H9 (cell line): ENCODE results near the gene CCR7. TPM values are rescaled to one million over a fixed set of nuclear protein-coding genes. Genes with fewer than 3 reads are reported as not detected.

Experiments used
- DNase-seq: peaks from one replicate; pipeline ENCODE4 v3.0.0-alpha.2; 2017
- H2AFZ ChIP-seq: one replicate; pipeline ENCODE4 v1.6.1; 2013; ENCODE audit warnings: mild to moderate bottlenecking, low read length, control low read depth, moderate library complexity
- H2AK5ac ChIP-seq: 2 replicates; pipeline ENCODE4 v1.6.1; 2013; ENCODE audit warnings: low read length, control low read depth, mixed read lengths; ENCODE audit not compliant: insufficient read length
- H2BK120ac ChIP-seq: one replicate; pipeline ENCODE4 v1.6.1; 2013; ENCODE audit warnings: low read depth, mild to moderate bottlenecking, low read length, control low read depth, inconsistent platforms; ENCODE audit not compliant: poor library complexity, severe bottlenecking
- H2BK12ac ChIP-seq: 2 replicates; pipeline ENCODE4 v1.6.1; 2013; ENCODE audit warnings: low read length, control low read depth, mixed read lengths, low read depth; ENCODE audit not compliant: insufficient read length
- H2BK15ac ChIP-seq: 2 replicates; pipeline ENCODE4 v1.6.1; 2013; ENCODE audit warnings: low read depth, low read length, control low read depth
- H2BK20ac ChIP-seq: one replicate; pipeline ENCODE4 v1.6.1; 2013; ENCODE audit warnings: low read depth, mild to moderate bottlenecking, low read length, control low read depth, inconsistent platforms; ENCODE audit not compliant: poor library complexity, severe bottlenecking
- H2BK5ac ChIP-seq: 2 replicates; pipeline ENCODE4 v1.6.1; 2013; ENCODE audit warnings: low read length, control low read depth, mixed read lengths; ENCODE audit not compliant: insufficient read length
- H3K14ac ChIP-seq: 2 replicates; pipeline ENCODE4 v1.6.1; 2013; ENCODE audit warnings: low read length, control low read depth; ENCODE audit not compliant: insufficient read depth
- H3K18ac ChIP-seq: 2 replicates; pipeline ENCODE4 v1.6.1; 2013; ENCODE audit warnings: low read depth, mild to moderate bottlenecking, mixed read lengths, low read length, control low read depth; ENCODE audit not compliant: insufficient read length
- H3K23ac ChIP-seq: 2 replicates; pipeline ENCODE4 v1.6.1; 2013; ENCODE audit warnings: low read length, control low read depth, mixed read lengths, low read depth; ENCODE audit not compliant: insufficient read length
- H3K23me2 ChIP-seq: 2 replicates; pipeline ENCODE4 v1.6.1; 2013; ENCODE audit warnings: low read depth, mild to moderate bottlenecking, mixed read lengths, low read length, control low read depth; ENCODE audit not compliant: insufficient read length, poor library complexity, severe bottlenecking
- H3K27ac ChIP-seq: 2 replicates; pipeline ENCODE4 v1.5.1; 2013; ENCODE audit warnings: low read length, control low read depth, mixed read lengths, low read depth; ENCODE audit not compliant: insufficient read length
- H3K27me3 ChIP-seq: 2 replicates; pipeline ENCODE4 v1.6.1; 2013; ENCODE audit warnings: low read length, control low read depth, inconsistent platforms; ENCODE audit not compliant: insufficient read depth
- H3K4ac ChIP-seq: 2 replicates; pipeline ENCODE4 v1.6.1; 2013; ENCODE audit warnings: low read depth, mild to moderate bottlenecking, control low read depth, inconsistent platforms, low read length, moderate library complexity
- H3K4me1 ChIP-seq: 2 replicates; pipeline ENCODE4 v1.6.1; 2013; ENCODE audit warnings: low read length, control low read depth, inconsistent platforms; ENCODE audit not compliant: insufficient read depth
- H3K4me2 ChIP-seq: 2 replicates; pipeline ENCODE4 v1.6.1; 2013; ENCODE audit warnings: low read length, control low read depth, mixed read lengths; ENCODE audit not compliant: insufficient read length, insufficient read depth
- H3K56ac ChIP-seq: 2 replicates; pipeline ENCODE4 v1.6.1; 2013; ENCODE audit warnings: low read depth, mild to moderate bottlenecking, mixed read lengths, low read length, control low read depth; ENCODE audit not compliant: insufficient read length
- H3K79me1 ChIP-seq: 2 replicates; pipeline ENCODE4 v1.6.1; 2013; ENCODE audit warnings: low read depth, mild to moderate bottlenecking, moderate library complexity, low read length, control low read depth, inconsistent platforms; ENCODE audit not compliant: insufficient read depth, poor library complexity, severe bottlenecking
- H3K79me2 ChIP-seq: 2 replicates; pipeline ENCODE4 v1.6.1; 2013; ENCODE audit warnings: low read length, control low read depth, inconsistent platforms; ENCODE audit not compliant: insufficient read depth
- H3K9ac ChIP-seq: 2 replicates; pipeline ENCODE4 v1.6.1; 2013; ENCODE audit warnings: low read length, control low read depth, mixed read lengths; ENCODE audit not compliant: insufficient read length; ENCODE audit errors: extremely low read depth
- H3K9me3 ChIP-seq: one replicate; pipeline ENCODE4 v1.6.1; 2013; ENCODE audit warnings: low read depth, low read length, inconsistent platforms; ENCODE audit not compliant: control insufficient read depth
- H3T11ph ChIP-seq: one replicate; pipeline ENCODE4 v1.6.1; 2013; ENCODE audit warnings: mild to moderate bottlenecking, low read length, control low read depth, inconsistent platforms
- H4K20me1 ChIP-seq: one replicate; pipeline ENCODE4 v1.6.1; 2013; ENCODE audit not compliant: control insufficient read depth, insufficient read length, insufficient read depth
- H4K5ac ChIP-seq: 2 replicates; pipeline ENCODE4 v1.6.1; 2013; ENCODE audit warnings: low read depth, mild to moderate bottlenecking, mixed read lengths, low read length, control low read depth; ENCODE audit not compliant: insufficient read length
- H4K8ac ChIP-seq: replicated peaks from 2 replicates; pipeline ENCODE4 v1.6.1; 2013; ENCODE audit warnings: low read length, control low read depth, mixed read lengths, low read depth; ENCODE audit not compliant: insufficient read length
- H4K91ac ChIP-seq: 2 replicates; pipeline ENCODE4 v1.6.1; 2013; ENCODE audit warnings: low read depth, mild to moderate bottlenecking, moderate library complexity, mixed read lengths, low read length, control low read depth; ENCODE audit not compliant: insufficient read length
- H3K27ac Mint-ChIP-seq, 3 experiments: 2 replicates in 2 of 3; 3 replicates in 1 of 3; pipeline ENCODE4 v1.8.0; 2020 to 2021; ENCODE audit warnings: mixed read lengths in 3 of 3, mild to moderate bottlenecking in 1 of 3, moderate library complexity in 1 of 3
- H3K27me3 Mint-ChIP-seq: 2 replicates; pipeline ENCODE4 v1.8.0; 2021; ENCODE audit warnings: low read depth, mild to moderate bottlenecking, moderate library complexity, mixed read lengths
- H3K36me3 Mint-ChIP-seq, 3 experiments: 2 replicates in 2 of 3; 3 replicates in 1 of 3; pipeline ENCODE4 v1.8.0; 2020 to 2021; ENCODE audit warnings: low read depth in 3 of 3, mixed read lengths in 3 of 3; ENCODE audit not compliant: insufficient read depth in 1 of 3
- H3K4me1 Mint-ChIP-seq, 2 experiments: 2 replicates each; pipeline ENCODE4 v1.8.0; 2020; ENCODE audit warnings: mixed read lengths in 2 of 2
- H3K4me3 Mint-ChIP-seq, 2 experiments: 2 replicates in 1 of 2; 3 replicates in 1 of 2; pipeline ENCODE4 v1.8.0; 2020 to 2021; ENCODE audit warnings: mild to moderate bottlenecking in 2 of 2, mixed read lengths in 2 of 2, moderate library complexity in 1 of 2
- H3K9me3 Mint-ChIP-seq, 2 experiments: 2 replicates in 1 of 2; 3 replicates in 1 of 2; pipeline ENCODE4 v1.8.0; 2020; ENCODE audit warnings: mild to moderate bottlenecking in 2 of 2, mixed read lengths in 2 of 2, moderate library complexity in 1 of 2
- WGBS: extraction: QIAGEN DNeasy Blood & Tissue Kit; methylation state at CpG from one replicate; pipeline ENCODE4 v1.1.7; 2013; ENCODE audit warnings: missing lambda C conversion rate, low lambda C conversion rate, mixed read lengths; ENCODE audit not compliant: insufficient read length; ENCODE audit errors: extremely low coverage; 5-methylcytosine and 5-hydroxymethylcytosine counted together
- total RNA-seq: library from RNA; stranded (reverse); gene quantifications from 2 replicates; pipeline ENCODE4 v1.2.1, GENCODE V29; 2021
- TF ChIP-seq, protein P1 (sequence below): fragments of 200-600 bp; sonication (generic); conservative IDR thresholded peaks from 3 replicates; pipeline ENCODE4 v1.8.0; 2021; ENCODE audit warnings: antibody characterized with exemption, mild to moderate bottlenecking

CCR7 gene
- total RNA-seq, 1 experiment from 2014 or later, result 0.31 TPM

DNA sequence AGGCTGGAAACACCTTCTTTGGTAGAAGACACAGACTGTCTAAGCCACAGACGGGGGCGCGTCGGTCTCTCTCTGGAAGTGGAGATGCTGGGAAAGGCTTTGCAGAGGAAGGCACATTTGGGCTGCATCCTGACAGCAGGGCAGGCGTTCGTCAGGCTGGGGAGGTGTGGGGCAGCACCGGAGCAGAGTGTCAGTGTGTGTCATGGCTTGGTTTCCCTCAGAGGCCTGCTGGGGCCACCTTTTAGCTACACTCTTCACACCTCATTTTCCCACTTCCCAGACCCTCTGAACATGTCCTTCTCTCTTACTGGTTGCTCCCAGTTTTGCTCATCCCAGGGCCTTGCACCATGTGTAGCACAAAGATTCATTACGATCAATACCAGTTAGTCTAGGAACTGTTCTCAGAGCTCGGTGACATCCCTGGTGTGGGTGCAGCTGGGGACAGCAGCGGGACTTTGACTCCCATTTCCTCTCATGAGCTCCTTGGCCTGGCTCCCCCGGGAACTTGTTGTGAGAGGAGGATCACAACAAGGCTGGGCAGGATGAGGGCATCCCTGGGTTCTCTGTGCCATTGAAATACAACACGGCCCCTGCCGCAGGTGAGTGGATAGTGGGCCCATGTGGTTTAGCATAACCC, 49.3 kb upstream of the CCR7 start:
- H3K4me1 Mint-ChIP-seq, result peaks cover 6 to 9% of the 10 kb centered on the region in 2 experiments
- Histone ChIP-seq H3K9me3 (no peaks in the 10 kb centered on the region), H3K18ac (peak overlapping the region; percentile 37), H3K79me1 (no peaks in the 10 kb centered on the region), H4K5ac (no peak overlapping the region), H3K4me2 (no peak overlapping the region), H3K79me2 (no peaks in the 10 kb centered on the region), H4K20me1 (no peaks in the 10 kb centered on the region), H2BK5ac (no peak overlapping the region), H3K9ac (no peak overlapping the region), H3K56ac (no peak overlapping the region), H2BK12ac (no peak overlapping the region), H4K8ac (no peak overlapping the region), H2BK15ac (no peak overlapping the region), H2BK20ac (no peak overlapping the region), H3K27me3 (no peaks in the 10 kb centered on the region), H2AK5ac (no peak overlapping the region), H3K14ac (no peak overlapping the region), H3K4ac (no peak overlapping the region), H3K27ac (no peak overlapping the region), H2AFZ (no peak overlapping the region), H3K23me2 (no peaks in the 10 kb centered on the region), H4K91ac (no peak overlapping the region), H2BK120ac (no peak overlapping the region), H3T11ph (no peak overlapping the region), H3K4me1 (no peaks in the 10 kb centered on the region), H3K23ac (no peak overlapping the region)
- no peaks in the 10 kb centered on the region for H3K9me3 Mint-ChIP-seq
- no CpG with 5 or more reads among the region's 13 CpGs for WGBS
- TF ChIP-seq, protein P1, sequence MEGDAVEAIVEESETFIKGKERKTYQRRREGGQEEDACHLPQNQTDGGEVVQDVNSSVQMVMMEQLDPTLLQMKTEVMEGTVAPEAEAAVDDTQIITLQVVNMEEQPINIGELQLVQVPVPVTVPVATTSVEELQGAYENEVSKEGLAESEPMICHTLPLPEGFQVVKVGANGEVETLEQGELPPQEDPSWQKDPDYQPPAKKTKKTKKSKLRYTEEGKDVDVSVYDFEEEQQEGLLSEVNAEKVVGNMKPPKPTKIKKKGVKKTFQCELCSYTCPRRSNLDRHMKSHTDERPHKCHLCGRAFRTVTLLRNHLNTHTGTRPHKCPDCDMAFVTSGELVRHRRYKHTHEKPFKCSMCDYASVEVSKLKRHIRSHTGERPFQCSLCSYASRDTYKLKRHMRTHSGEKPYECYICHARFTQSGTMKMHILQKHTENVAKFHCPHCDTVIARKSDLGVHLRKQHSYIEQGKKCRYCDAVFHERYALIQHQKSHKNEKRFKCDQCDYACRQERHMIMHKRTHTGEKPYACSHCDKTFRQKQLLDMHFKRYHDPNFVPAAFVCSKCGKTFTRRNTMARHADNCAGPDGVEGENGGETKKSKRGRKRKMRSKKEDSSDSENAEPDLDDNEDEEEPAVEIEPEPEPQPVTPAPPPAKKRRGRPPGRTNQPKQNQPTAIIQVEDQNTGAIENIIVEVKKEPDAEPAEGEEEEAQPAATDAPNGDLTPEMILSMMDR, result no peak
- no peak overlapping the region for H3K4me3 Mint-ChIP-seq
- peaks cover 26% of the 10 kb centered on the region for H3K27me3 Mint-ChIP-seq
- no peak overlapping the region for H3K27ac Mint-ChIP-seq
- no peaks in the 10 kb centered on the region; a peak in 1 of 7 replicates for H3K36me3 Mint-ChIP-seq
- DNase-seq, result no peak
